NCI-H2196 treated with DMSO at 0.1 percent for 48 hours (cell line): ENCODE results near the gene APLP2.
"Not testable (repeated sequence)": the region's sequence is repeated elsewhere in the genome, so short reads cannot be mapped to it uniquely, and the experiment has no call there.

Source experiments
- DNase-seq: peaks from one replicate; lab custom pipeline; 2025; ENCODE audit not compliant: unreplicated experiment; lab: John Stamatoyannopoulos, UW

APLP2 gene

DNA sequence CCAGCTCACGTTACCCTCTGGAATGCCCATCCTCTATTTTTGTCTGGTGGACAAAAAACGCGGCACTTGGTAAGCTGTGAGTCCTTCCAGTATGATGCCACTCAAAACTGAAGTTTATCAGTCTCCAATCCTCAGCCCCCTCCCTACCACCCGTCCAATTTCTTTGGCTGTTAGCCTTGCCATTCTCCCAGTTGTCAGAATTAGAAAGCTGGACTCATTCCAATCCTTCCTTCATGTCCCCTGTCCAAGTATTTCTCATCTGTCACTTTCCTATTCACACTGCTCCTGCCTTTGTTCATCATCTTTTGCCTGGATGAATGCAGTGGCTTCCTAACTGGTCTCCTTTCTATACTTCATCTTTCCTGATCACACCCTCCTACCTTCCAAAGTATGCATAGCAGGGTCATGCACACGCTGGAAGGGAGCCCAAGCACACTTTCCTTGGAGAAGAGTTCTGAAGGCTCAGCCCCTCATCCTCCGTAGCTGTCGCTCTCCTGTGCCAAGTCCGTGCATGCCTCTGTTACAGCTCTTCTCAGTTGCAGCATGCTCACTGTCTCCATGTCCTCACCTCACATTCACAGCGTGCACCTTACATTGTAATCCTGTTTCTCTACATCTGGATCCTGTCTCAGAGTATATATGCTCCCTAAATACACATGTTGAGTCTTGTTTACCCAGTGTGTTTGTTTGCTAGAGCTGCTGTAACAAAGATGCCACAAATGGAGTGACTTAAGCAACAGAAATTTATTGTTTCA lies 19.4 kb downstream of the APLP2 start:
- DNase-seq = no peak

DNA sequence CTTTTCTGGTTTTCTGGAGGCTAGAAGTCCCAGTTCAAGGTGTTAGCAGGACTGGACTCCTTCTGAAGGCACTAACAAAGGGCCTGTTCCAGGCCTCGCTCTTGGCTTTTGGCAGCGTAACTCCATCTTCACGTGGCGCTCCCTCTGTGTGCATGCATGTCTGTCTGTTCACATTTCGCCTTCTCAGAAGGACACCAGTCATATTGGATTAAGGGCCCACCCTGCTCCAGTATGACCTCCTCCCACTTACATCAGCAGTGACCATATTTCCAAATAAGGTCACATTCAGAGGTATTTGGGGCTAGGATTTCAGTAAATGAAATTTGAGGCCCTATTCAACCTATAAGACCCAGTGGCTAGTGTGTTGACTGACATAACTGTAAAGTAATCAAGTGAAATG lies 20.0 kb downstream of the APLP2 start:
- DNase-seq = no peak

DNA sequence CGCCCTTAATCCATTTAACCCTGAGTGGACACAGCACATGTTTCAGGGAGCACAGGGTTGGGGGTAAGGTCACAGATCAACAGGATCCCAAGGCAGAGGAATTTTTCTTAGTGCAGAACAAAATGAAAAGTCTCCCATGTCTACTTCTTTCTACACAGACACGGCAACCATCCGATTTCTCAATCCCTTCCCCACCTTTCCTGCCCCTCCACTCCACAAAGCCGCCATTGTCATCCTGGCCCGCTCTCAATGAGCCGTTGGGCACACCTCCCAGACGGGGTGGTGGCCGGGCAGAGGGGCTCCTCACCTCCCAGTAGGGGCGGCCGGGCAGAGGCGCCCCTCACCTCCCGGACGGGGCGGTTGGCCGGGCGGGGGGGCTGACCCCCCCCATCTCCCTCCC lies 20.8 kb downstream of the APLP2 start:
- DNase-seq = not testable (repeated sequence)

DNA sequence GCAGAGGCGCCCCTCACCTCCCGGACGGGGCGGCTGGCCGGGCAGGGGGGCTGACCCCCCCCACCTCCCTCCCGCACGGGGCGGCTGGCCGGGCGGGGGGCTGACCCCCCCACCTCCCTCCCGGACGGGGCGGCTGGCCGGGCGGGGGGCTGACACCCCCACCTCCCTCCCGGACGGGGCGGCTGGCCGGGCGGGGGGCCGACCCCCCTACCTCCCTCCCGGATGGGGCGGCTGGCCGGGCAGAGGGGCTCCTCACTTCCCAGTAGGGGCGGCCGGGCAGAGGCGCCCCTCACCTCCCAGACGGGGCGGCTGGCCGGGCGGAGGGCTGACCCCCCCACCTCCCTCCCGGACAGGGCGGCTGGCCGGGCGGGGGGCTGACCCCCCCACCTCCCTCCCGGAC lies 21.5 kb downstream of the APLP2 start:
- DNase-seq = not testable (repeated sequence)

DNA sequence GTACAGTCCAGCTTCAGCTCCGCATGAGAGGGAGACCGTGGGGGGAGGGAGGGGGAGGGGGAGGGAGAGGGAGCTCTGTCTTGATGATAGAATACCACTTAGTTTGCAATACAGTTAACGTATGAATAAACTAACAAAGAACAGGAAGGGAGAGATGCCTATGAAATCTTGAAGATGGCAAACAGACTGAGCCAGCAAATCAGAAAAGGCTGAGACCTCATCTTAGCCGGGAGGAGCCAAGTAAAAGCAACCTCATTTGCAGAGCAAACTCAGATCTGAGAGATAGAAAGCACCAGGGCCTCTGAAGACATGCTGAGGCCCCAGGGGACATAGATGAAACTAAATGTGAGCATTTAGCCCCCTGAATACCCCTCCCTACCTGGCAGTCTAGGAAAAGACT lies 23.0 kb downstream of the APLP2 start:
- DNase-seq = no peak

DNA sequence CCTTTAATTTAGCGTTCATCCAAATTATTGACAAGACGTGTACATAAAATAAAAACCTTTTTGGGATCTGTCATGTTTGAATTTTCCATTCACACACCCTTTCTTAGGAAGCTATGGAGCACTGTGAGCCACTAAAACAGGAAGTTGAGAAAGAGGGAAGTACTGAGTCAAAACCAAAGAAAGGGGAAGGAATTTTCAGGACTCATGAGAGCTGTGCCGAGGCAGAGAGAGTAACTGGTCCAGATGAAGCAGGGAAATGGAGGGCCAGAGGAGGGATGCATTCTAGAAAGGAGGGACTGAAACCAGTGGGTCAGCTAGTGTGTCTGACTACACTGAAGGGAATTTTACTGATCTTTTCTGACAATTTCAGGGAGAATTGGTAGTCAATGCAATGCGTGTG lies 24.9 kb downstream of the APLP2 start:
- no peak for DNase-seq

DNA sequence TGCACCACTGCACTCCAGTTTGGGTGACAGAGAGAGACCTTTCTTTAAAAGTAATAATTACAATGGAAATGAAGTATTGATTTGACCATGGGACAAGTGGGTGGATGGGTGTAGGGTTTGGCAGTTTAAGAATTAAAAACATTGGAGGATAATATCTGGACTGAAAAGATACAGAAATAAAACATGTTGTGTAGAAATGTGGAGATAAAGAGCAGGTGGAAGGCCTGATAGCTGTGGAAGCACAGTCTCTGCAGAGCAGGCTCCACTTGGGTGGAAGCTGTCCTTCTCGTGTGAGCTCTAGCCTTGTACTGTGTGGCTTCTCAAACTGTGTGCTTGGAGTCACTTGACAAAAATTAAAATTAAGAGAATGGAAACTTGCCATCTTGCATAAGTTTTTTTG lies 25.6 kb downstream of the APLP2 start:
- DNase-seq = no peak

DNA sequence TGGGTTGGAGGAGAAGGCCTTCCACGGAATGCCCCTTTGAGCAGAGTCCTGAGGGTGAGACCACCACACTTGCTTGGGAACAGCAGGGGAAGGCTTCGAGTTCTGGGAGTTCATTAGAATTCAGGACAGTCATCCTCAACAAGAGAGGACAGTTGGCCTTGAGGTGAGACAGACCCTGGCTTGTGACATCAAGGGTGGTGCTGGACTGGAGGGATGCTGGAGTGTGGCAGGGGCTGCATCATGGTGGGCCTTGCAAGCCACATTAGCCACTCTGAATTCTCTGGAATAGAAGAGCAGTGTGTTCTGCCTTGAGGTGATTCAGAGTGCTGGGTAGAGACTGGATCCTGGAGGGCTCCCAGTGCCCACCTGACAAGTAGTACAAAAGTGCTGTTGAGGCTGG lies 26.3 kb downstream of the APLP2 start:
- DNase-seq = no peak

DNA sequence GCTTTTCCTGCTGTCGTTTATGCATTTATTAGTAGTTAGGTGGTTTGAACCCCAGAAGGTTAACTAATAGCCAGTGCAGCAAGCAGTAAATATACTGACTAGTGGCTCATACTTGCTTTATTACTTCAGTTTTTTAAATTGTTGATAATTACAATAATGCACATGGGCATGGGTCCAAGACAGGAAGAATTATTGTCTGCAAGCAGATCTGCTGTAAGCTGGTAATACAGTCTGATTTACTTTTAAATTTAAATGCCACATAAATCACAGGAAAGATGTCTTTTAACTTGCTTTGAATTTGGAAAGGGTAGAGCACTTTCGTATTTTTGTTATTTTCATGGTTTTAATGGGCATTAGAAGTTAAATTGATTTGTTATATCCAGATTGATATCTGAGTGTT lies 27.1 kb downstream of the APLP2 start:
- no peak for DNase-seq

DNA sequence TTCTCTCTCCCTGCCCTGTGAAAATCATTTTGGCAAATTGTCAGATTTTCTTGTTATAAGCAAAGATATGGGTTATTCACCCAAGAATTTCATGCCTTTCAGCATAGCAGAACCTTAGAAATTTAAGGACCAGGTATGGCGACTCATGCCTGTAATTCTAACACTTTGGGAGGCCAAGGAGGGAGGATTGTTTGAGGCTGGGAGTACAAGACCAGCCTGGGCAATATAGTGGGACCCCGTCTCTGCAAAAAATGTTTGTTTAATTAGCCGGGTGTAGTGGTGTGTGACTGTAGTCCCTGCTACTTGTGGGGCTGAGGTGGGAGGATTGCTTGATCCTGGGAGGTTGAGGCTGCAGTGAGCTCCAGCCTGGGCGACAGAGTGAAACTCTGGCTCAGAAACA lies 27.6 kb downstream of the APLP2 start:
- no peak for DNase-seq

DNA sequence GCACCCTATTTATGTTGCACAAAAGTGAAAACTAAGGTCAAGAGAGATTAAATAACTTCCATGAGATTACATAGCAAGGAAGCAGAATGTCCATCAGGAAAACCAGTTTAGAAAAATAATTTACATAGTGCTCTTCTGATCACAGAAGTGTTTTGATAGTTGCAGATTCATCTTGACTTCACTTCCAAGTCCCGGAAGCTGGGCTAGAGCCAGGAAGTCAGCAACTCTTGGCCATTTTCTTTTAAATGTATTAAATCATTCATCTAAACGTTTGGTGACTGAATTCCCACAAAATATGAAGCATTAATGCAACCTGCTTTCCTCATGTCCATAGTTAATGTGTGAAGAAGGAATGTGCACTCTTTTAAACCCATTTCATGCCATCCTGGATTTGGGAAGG lies 29.7 kb downstream of the APLP2 start:
- DNase-seq = no peak

DNA sequence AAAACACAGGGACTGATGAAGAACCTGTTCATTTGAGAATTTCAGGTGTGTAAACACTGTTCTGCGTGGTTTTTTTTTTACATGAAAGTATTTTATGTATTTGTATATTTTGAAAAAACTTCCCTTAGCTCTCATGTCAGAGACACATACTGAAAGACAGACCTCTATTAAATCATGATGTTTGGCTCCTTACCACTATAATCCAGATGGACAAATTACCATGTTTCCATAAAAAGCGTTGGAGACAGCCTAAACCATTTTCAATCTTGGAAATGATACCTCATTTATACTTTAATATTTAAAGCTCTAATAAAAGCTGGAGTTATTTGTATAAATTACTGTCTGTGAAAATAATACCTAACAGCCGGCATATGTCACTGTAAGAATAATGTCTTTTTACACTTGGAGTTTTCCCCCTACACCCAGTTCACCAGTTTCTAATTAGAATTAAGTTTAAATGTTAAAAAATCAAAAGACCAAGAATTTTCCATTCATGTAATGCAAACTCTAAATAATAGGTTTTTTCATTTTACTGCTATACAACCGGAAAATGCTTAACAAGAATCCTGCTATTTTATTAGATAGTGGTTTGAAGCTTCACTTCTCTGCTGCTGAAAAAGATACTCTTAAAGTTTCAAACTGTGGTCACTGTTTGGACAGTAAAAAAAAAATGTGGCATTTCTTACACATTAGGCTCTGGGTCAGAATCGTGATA lies 30.8 kb downstream of the APLP2 start:
- DNase-seq = no peak

DNA sequence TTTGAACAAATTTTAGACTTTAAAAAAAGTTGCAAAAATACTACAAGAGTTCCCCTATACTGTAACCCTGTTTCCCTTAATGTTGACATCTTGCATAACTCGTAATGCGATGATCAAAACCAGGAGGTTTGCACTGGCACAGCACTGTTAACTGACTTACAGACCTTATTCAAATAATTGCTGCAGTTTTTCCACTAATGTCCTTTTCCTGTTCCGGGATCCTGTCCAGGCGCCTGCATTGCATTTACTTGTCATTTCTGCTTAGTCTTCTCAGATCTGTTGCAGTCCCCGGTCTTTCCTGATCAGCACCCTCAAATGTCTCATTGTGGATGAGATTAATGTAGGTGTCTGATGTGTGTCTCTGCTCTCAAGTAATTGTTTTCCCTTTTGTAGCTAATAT lies 32.0 kb downstream of the APLP2 start:
- no peak for DNase-seq

DNA sequence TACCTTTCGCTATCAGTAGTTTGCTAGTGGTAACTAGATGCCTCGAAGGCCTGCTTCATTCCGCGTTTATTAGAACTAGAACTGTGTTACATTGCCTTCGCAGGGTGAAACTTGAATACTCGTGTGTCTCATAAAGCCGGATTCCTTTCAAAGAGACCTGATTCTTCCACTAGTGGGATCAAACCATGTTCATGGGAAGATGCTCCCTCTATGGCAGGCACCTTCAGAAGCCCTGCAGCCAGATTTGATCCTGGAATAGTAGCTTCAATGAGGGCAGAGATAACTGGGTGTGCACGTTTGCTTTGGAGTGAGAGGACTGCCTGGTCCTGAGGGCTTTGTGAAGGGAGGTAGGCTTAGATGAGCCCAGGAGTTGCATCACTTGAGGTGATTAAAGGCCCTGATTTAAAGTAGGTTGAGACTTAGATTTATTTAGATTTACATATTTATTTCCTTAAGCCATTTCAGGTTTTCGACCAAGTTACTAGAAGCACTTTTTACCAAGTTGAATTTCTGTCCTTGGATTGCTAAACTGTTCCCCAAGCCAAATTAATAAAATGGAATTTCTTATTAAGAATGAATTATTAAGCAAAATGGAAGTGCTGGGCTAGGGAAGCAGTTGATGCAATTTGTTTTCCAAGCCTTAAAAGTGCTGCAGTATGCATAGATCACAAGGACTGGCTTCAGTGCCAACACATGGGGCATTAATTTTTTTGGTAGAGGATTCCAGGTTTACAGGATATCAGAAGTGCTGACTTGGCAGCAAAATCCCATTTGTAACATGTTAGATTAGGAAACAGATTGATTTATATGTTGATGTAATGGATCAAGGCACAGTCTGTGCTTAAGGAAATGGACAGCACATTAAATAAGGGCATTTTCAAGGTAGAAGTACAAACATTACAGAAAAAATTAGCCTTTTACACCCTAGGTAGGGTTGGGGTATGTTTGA lies 32.9 kb downstream of the APLP2 start:
- no peak for DNase-seq

DNA sequence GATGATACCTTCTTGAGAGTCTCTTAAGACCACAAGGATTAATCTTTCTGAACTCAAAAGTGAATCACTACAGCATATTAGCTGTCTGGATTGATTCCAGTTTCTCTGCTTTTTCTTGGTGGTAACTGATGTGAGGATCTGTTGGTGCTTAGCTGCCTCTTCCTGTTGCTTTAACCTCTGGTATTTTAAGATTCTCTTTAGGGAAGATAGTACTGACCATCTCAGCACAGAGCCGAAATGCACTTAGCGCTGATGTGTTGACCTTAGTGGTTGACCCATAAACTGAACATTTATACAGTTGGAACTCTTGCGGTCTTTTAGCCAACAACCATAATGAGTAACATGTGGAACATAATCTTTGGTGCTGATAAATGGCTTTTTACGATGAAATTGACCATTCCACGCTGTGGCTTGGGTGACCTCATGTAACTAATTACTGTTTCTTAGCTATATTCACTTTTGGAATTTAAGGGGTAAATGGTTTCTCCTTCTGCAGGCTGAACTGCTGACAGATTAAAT lies 33.7 kb downstream of the APLP2 start:
- DNase-seq = no peak

DNA sequence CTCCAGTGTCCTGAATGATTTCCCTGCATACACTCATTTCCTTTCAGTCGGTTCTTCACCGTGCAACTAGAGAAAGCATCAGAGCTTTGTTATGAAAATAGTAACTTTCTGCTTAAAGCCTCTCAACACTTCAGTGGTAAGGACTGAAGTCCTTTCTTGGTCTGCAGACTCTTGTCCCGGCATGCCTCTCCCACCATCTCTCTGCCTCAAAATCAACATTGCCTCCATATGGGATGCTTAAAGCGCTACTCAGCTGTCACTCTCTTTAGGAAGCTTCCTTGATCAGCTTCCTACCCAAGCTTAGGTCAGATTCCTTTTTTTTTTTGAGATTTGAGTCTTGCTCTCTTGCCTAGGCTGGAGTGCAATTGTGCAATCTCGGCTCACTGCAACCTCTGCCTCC lies 36.7 kb downstream of the APLP2 start:
- no peak for DNase-seq

DNA sequence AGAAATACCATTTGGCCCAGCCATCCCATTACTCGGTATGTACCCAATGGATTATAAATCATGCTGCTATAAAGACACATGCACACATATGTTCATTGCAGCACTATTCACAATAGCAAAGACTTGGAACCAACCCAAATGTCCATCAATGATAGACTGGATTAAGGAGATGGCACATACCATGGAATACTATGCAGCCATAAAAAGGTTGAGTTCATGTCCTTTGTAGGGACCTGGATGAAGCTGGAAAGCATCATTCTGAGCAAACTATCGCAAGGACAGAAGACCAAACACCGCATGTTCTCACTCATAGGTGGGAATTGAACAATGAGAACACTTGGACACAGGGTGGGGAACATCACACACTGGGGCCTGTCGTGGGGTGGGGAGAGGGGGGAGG lies 39.0 kb downstream of the APLP2 start:
- DNase-seq = not testable (repeated sequence)

DNA sequence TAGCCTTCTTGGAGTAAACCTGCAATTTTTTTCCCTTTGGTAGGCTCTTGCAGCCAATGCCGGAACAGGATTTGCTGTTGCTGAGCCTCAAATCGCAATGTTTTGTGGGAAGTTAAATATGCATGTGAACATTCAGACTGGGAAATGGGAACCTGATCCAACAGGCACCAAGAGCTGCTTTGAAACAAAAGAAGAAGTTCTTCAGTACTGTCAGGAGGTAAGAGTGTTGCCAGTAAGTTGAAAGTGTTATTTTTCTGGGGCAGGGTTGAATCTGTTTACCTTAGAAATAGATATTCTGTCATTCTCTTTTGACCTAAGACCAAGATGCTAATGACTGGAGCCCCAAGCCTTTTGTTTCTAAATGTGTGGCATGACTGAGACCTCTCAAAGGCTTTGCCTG lies 39.7 kb downstream of the APLP2 start:
- DNase-seq = no peak

DNA sequence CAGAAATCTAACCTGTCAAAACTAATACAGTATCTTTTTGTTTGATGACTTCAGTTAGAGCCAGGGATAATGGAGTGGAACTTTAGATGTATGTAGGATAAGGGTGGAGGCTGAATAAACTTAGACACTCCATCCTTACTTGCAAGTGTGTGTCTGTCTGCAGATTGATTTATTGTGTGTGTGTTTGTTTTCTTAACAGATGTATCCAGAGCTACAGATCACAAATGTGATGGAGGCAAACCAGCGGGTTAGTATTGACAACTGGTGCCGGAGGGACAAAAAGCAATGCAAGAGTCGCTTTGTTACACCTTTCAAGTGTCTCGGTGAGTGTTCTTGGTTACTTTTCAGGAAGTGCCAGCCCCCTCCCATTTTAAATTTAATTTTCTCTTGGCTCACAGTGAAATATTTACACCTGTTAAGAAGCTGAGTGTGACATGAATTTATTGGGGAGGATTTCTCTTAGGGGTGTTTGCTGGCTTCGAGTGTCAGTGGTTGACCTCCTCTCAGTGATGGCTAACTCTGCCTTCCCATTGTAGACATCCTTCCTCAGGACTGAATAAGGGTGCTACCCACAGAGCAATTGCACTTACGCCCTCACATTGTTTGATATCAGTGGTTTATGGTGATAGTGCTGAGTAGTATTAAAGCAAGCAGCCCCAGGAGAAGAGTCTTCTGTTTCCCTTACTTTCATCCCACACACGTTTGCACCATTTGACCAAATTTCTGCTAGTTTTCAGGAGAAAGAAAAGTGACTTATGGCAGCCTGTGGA lies 40.8 kb downstream of the APLP2 start:
- DNase-seq = no peak

DNA sequence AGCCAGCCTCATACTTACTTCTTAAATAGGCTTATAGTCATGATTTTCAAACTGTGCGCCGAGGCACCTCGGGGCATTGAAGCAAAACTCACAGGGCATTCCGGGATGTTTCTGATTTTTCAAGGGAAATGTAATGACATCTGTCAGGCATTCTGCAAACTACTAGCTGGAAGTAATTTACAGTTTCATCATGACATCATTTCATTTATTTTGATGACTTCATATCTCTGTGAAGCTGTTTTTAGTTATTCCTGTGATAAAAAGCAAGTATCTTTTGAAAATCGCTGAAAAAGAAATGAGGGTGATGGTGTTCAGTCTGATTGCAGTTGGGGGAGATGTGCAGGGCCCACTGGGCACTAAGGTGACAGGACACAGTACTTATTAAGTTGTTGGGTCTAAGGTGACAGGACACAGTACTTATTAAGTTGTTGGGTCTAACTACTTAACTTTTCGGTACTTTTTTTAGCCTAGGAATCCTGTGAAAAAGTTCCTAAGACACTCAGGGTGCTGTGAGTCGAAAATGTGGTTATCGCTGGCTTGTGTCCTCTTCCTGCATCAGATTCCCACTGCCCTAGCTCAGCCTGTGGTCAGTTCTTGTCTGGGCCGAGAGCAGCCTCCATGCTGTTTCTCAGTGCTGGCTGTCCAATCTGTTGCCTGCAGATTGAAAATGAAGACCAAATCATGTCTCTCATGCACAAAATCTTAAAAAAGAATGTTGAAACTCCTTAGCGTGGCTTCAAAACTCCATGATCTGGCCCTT lies 42.6 kb downstream of the APLP2 start:
- no peak for DNase-seq
